ENCODE results near the gene ENOX1. TPM values are rescaled to one million over a fixed set of nuclear protein-coding genes. Genes with fewer than 3 reads are reported as not detected.

ENOX1 gene
- total and polyA plus RNA-seq, 2 of the 13 experiments (the other 11 are each of a cell fraction or from before 2014, with no cell fraction given), result not detected

- Histone ChIP-seq H3K27me3 (ENCODE audit: control insufficient read depth in 1 of 2, insufficient read depth in 2 of 2, low read length in 2 of 2) (no peaks in the 10 kb centered on the region; a peak in 1 of 5 replicates), H3K79me2 (ENCODE audit: insufficient read depth, low read length) (no peaks in the 10 kb centered on the region), H3K4me2 (ENCODE audit: low read depth, low read length) (no peak overlapping the region), H3K9ac (ENCODE audit: insufficient read depth, low read depth, low read length) (no peak overlapping the region), H3K4me3 (replicated peaks in 1 of 3; ENCODE audit: insufficient read depth in 1 of 3, low read depth in 2 of 3, low read length in 3 of 3) (no peak overlapping the region), H3K36me3 (replicated peaks in 1 of 2; ENCODE audit: control insufficient read depth in 1 of 2, insufficient read depth in 2 of 2, low read length in 2 of 2) (no peaks in the 10 kb centered on the region), H2AFZ (ENCODE audit: low read length) (no peak overlapping the region), H3K9me3 (ENCODE audit: low read length) (no peaks in the 10 kb centered on the region), H4K20me1 (ENCODE audit: insufficient read depth, low read length) (no peaks in the 10 kb centered on the region), H3K27ac (ENCODE audit: extremely low read length, insufficient read depth, low read length) (no peak overlapping the region), H3K4me1 (ENCODE audit: insufficient read depth, low read length) (no peaks in the 10 kb centered on the region)
- WGBS (ENCODE audit: low lambda C conversion rate), result 0% methylated on average over 1 of the region's 1 CpG
- ChIA-PET POLR2A (no interaction called here), CTCF (ENCODE audit: low intra/inter-chr PET ratio, low total read pairs) (no interaction called here)
- FAIRE-seq (no peak), DNase-seq (ENCODE audit: low spot score) (no peak), ATAC-seq (no peak)
- intact Hi-C loops (cut with micrococcal nuclease; ENCODE audit: unreplicated experiment) (no loop called here), in situ Hi-C loops (cut with HindIII; ENCODE audit: extremely low pct_ligation_motif_present, low pct_unique_long_range_greater_than_20kb) (no loop called here)
- TF ChIP-seq ZNF20 (CRISPR knock-in tag; IDR thresholded peaks at IDR 0.05) (no peak), ZNF670 (CRISPR knock-in tag; IDR thresholded peaks at IDR 0.05; ENCODE audit: borderline replicate concordance) (no peak), ZNF646 (CRISPR knock-in tag; IDR thresholded peaks at IDR 0.05) (no peak), KLF11 (CRISPR knock-in tag; IDR thresholded peaks at IDR 0.05) (no peak), ZSCAN22 (CRISPR knock-in tag; IDR thresholded peaks at IDR 0.05) (no peak), EP300 (IDR thresholded peaks at IDR 0.05; ENCODE audit: low read depth in 2 of 2, low read length in 2 of 2) (no peak), EP300 (CRISPR knock-in tag; IDR thresholded peaks at IDR 0.05; ENCODE audit: borderline replicate concordance) (no peak), TCF7 (IDR thresholded peaks at IDR 0.05; ENCODE audit: low read depth) (no peak), ZNF232 (CRISPR knock-in tag; IDR thresholded peaks at IDR 0.05; ENCODE audit: borderline replicate concordance) (no peak), ZNF136 (CRISPR knock-in tag; IDR thresholded peaks at IDR 0.05; ENCODE audit: low read depth) (no peak), MNT (IDR thresholded peaks at IDR 0.05) (no peak), STAT5B (CRISPR knock-in tag; IDR thresholded peaks at IDR 0.05) (no peak), CENPBD1 (CRISPR knock-in tag; IDR thresholded peaks at IDR 0.05; ENCODE audit: borderline replicate concordance, low read depth) (no peak), ZBTB43 (CRISPR knock-in tag; conservative IDR thresholded peaks at IDR 0.05) (no peak), ARNTL (CRISPR knock-in tag; IDR thresholded peaks at IDR 0.05) (no peak), SRY (CRISPR knock-in tag; IDR thresholded peaks at IDR 0.05) (no peak)
- no TSS peak for BruUV-seq (replicated peaks)
These were observed 133.4 kb downstream of the ENOX1 start for GRCh38 chr13:43653395-43653794.

All from HepG2 (cell line).